Ovary (tissue), 3 donors: Measurements from ENCODE around the gene YKT6.

Experiments used
- EP300 ChIP-seq: sonication (generic); formaldehyde crosslinking; IDR thresholded peaks from one replicate; pipeline ENCODE4 v1.6.1; 2017; ENCODE audit warnings: antibody characterized with exemption
- POLR2A ChIP-seq: fragments of 450-650 bp; IDR thresholded peaks from one replicate; pipeline ENCODE4 v1.6.1; 2017; ENCODE audit warnings: antibody characterized with exemption, mild to moderate bottlenecking, moderate library complexity
- TF ChIP-seq, protein P1 (sequence below), 3 donors: fragments of 450-650 bp in 2 of 3; fragments of 200-600 bp in 1 of 3; IDR thresholded peaks; one replicate each; pipeline versions ENCODE4 v1.5.1 to v1.8.0; 2016 to 2022; ENCODE audit warnings: antibody characterized with exemption in 3 of 3, mild to moderate bottlenecking in 1 of 3
- donor health status: DM: no; HTN: no; CAD: no.

DNA sequence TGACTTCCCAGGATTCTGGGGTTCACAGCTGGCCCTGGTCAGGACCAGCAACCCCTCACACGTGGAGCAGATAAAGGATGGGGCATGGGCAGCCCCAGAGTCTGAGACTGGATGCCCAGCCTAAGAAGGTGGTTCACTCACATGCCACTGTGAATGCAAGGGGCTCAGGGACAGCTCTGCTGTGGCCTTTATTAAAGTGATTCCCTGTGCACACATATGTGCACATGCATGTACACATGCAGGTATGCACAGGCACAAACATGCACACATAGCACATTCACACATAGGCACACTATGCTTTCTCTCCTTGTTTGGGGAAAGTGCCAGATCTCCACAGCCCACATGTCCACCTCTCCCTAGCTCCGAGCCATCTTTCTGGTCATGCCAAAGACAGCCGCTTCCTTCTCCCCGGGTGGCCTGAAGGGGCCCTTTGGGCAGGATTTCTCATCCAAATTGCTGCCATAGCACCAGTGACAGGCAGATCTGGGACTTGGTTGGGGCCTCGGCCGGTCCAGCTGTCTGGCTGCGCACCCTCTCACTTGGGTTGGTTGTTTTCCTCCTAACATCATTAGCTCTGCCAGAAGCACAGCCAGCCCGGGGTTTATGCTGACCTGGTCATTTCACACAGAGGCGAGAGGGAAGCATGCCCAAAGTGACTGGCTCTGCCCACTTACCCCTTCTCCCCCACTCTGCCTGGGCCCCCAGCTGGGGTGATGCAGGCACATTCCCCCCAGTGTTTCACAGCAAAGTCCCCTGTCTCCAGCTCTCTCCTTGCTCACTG is 13.0 kb upstream of the YKT6 start:
- TF ChIP-seq, protein P1, sequence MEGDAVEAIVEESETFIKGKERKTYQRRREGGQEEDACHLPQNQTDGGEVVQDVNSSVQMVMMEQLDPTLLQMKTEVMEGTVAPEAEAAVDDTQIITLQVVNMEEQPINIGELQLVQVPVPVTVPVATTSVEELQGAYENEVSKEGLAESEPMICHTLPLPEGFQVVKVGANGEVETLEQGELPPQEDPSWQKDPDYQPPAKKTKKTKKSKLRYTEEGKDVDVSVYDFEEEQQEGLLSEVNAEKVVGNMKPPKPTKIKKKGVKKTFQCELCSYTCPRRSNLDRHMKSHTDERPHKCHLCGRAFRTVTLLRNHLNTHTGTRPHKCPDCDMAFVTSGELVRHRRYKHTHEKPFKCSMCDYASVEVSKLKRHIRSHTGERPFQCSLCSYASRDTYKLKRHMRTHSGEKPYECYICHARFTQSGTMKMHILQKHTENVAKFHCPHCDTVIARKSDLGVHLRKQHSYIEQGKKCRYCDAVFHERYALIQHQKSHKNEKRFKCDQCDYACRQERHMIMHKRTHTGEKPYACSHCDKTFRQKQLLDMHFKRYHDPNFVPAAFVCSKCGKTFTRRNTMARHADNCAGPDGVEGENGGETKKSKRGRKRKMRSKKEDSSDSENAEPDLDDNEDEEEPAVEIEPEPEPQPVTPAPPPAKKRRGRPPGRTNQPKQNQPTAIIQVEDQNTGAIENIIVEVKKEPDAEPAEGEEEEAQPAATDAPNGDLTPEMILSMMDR (IDR thresholded peaks at IDR 0.05) = no peak
- TF ChIP-seq POLR2A = no peak
- TF ChIP-seq EP300 = no peak
